Stimulated activated effector memory CD8-positive, alpha-beta T cell treated with anti-CD3 and anti-CD28 coated beads, Interleukin-12 subunit alpha, Interleukin-12 subunit beta, amount 100 ng/mL, for 72 hours (primary cell): Measurements from ENCODE around the gene BZW2.

ENCODE experiments used
- ATAC-seq: fragments of 150-1000 bp; cut with Tn5 transposase; 2 replicates; pipeline ENCODE4 v1.10.0; 2021
- DNase-seq, 2 donors: peaks; one replicate each; pipeline ENCODE4 v3.0.0; 2021 to 2022; ENCODE audit warnings: low spot score in 2 of 2
- H3K27ac Mint-ChIP-seq: one replicate; pipeline ENCODE4 v1.8.0; 2022; ENCODE audit warnings: mild to moderate bottlenecking, mixed read lengths
- H3K36me3 Mint-ChIP-seq: one replicate; pipeline ENCODE4 v1.8.0; 2022; ENCODE audit warnings: mild to moderate bottlenecking, mixed read lengths
- H3K4me1 Mint-ChIP-seq: one replicate; pipeline ENCODE4 v1.8.0; 2022; ENCODE audit warnings: mixed read lengths
- H3K4me3 Mint-ChIP-seq: one replicate; pipeline ENCODE4 v1.8.0; 2022; ENCODE audit warnings: mild to moderate bottlenecking, mixed read lengths
- H3K9me3 Mint-ChIP-seq: one replicate; pipeline ENCODE4 v1.8.0; 2022; ENCODE audit warnings: mixed read lengths

Gene BZW2

DNA sequence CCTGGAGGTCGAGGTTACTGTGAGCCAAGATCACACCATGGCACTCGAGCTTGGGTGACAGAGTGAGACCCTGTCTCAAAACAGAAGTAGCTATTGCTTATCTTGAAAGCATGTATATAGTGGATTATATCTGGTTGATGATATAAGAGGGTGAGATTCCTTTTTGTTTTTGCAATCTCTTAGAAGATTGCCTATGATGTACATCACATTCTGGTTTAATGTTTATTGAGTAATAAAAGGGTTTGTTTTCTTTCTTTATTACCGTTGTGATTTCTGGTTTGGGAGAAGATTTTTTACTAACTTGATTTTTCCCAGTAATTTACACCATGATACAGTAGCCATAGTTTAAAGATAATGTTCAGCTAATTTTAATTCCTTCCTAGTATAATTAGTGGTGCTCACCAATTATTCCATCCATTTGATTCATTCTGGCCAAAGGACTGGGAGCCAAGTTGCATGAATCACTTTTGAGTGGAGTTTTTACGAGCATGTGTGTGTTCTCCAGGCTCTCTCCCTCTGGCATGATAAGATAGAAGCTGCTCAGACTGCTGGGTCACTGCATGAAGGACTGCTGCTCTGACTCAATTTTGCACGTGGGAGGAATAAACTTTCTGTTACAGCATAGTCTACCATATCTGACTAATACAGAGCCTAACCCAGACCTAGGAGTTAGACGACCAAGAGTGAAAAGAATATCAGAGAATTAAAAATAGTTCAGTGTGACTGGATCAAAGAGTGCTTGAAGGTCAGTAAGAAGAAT is 94.1 kb downstream of the BZW2 start:
- DNase-seq (no peak), ATAC-seq (peak; percentile 99)
- H3K36me3 Mint-ChIP-seq, result no peaks in the 10 kb centered on the region
- no peaks in the 10 kb centered on the region for H3K9me3 Mint-ChIP-seq
- H3K4me3 Mint-ChIP-seq, result no peak overlapping the region
- no peak overlapping the region for H3K27ac Mint-ChIP-seq
- H3K4me1 Mint-ChIP-seq, result peaks cover 14% of the 10 kb centered on the region

DNA sequence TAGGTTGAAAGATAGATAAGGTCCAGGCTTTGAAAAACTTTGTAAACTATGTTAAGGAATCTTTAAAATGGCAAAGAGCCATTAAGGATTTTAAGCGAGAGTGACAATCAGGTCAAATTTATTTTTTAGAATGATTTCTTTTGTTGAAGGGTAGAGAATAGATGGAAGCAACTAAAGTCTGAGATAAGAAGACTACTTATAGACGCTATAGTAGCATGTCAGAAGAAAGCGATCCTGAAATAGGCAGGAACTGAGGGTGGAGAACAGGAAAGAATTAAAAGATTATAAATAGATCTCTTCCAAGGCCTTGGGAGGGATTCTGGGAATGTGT is 94.6 kb downstream of the BZW2 start:
- Mint-ChIP-seq H3K36me3 (no peaks in the 10 kb centered on the region), H3K9me3 (no peaks in the 10 kb centered on the region), H3K4me3 (no peak overlapping the region), H3K27ac (no peak overlapping the region), H3K4me1 (peaks cover 9% of the 10 kb centered on the region)
- ATAC-seq (no peak), DNase-seq (no peak)

DNA sequence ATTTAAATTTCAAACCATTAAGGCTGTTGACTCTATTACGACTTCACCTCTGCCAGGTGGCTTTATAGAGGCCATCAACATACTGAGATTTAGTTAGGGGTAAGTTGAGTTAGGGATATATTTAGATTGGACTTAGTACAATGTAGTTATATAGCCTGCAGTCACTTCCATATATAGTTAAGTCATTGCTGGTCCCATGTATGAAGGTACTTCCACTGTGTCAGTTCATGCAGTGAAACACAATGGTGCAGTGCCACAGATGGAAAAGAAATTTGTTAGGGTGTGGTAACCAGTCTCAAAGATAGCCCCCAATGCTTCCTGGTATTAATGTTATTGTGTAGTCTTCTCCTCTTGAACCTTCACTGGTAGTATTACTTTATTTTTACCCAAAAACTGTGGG is 95.0 kb downstream of the BZW2 start:
- Mint-ChIP-seq H3K4me3 (no peak overlapping the region), H3K4me1 (peaks cover 7% of the 10 kb centered on the region), H3K36me3 (no peaks in the 10 kb centered on the region), H3K9me3 (no peaks in the 10 kb centered on the region), H3K27ac (peak overlapping the region; percentile 15)
- DNase-seq (no peak), ATAC-seq (no peak)

DNA sequence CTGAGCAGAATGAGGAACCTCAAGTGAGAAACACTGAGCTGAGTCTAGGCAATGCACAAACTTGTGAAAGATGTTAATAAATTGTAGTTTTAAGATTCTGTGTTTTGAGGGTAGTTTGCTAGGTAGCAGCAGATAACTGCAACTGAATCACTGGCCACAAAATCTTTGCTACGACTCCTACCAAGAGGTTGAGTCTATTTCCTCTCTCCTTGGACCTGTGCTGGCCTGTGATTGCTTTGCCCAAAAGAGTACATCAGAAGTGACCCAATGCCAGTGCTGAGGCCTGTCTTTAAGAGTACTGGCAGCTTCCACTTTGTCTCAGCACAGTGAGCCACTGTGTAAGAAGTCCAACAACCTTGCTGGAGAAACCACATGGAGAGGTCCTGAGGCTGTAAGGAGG is 95.7 kb downstream of the BZW2 start:
- DNase-seq, result no peak
- H3K4me3 Mint-ChIP-seq, result no peak overlapping the region
- no peaks in the 10 kb centered on the region for H3K9me3 Mint-ChIP-seq
- peak overlapping the region; percentile 15 for H3K27ac Mint-ChIP-seq
- H3K4me1 Mint-ChIP-seq, result peaks cover 7% of the 10 kb centered on the region
- peak; percentile 46 for ATAC-seq
- no peaks in the 10 kb centered on the region for H3K36me3 Mint-ChIP-seq

DNA sequence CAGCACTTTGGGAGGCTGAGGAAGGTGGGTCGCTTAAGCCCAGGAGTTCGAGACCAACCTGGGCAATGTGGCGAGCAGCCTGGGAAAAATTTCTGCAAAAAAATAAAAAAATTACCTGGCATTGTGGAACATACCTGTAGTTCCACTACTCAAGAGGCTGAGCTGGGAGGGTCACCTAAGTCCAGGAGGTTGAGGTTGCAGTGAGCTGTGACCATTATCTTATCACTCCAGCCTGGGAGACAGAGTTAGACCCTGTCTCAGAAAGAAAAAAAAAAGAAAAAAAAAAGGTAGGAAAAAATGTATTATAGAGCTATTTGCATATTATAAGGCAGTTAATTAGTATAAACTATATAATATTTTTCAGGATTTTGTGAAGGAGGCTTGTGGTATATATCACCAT is 96.6 kb downstream of the BZW2 start:
- Mint-ChIP-seq H3K27ac (no peak overlapping the region), H3K9me3 (no peaks in the 10 kb centered on the region), H3K4me3 (no peak overlapping the region), H3K4me1 (peaks cover 7% of the 10 kb centered on the region), H3K36me3 (no peaks in the 10 kb centered on the region)
- DNase-seq, result no peak
- no peak for ATAC-seq

DNA sequence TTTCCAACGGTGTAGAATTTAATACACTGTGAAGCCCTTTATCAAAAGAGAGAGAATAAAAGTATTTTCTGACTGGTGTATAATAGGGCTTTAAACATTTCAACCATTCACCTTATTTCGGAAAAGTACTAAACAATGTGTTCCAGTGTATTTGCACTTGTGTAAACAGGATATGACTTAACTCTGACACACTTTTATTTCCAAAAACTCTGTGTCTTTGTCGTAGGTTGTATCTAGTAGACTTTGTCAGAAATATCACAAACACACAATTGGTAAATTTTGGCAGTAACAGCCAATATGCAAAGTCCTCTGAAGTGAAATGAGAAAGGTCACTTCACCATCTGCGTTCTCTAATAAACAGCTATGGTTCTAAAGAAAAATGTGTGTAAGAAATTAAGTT is 97.3 kb downstream of the BZW2 start:
- ATAC-seq (no peak), DNase-seq (no peak)
- Mint-ChIP-seq H3K4me3 (no peak overlapping the region), H3K36me3 (no peaks in the 10 kb centered on the region), H3K4me1 (peaks cover 7% of the 10 kb centered on the region), H3K27ac (no peak overlapping the region), H3K9me3 (no peaks in the 10 kb centered on the region)

DNA sequence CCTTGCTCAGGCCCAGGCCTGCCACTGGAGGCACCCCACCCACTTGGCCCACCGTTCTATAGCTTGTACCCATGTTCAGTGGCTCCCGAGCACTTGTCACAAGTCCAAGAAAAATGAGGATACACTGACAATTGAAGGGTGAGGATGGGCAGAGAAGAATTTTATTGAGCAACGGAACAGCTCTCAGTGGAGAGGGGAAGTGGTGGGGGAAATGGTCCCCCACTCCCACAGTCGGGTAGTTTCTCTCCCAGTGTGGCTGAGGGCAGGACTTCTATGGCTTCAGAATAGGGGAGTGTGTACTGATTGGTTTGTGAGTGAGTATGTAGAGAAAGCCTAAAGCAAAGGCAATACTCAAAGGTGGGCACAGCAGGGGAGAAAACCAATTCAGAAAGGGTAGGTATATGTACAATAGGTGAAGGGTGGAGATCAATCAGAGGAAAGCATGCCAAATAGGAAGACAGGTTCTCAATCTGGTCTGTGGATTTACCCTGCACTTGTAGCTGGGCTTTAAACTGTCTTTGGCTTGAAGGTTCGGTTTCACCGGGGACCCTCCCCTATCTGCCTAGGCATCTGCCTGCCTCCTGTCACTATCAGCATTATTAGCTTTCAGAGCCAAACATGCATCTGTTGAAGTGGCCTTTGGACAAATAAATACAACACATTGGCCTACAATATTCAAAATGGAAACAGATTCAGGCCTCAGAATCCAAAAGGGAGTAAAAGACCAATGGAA is 98.7 kb downstream of the BZW2 start:
- Mint-ChIP-seq H3K4me1 (peaks cover 7% of the 10 kb centered on the region), H3K27ac (no peak overlapping the region), H3K36me3 (no peaks in the 10 kb centered on the region), H3K9me3 (no peaks in the 10 kb centered on the region), H3K4me3 (no peak overlapping the region)
- ATAC-seq (no peak), DNase-seq (no peak)

DNA sequence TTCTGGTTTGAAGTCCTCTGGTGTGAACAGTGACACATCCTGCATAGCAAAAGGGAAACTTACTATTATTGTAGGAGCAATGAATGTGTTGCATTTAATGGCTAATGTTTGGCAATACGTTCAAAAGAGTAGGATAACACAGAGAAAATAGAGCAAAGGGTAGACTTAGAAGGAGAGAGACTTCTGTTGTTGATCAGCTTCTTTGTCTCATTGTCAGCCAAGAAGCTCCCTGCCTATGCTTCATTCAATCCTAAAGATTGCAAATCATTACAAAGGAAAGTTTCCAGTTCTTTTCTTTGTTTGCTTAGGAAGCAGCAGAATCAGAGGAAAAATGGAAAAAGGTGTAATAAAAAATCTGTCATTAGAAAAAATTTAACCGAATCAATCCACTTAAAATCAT is 99.7 kb downstream of the BZW2 start:
- Mint-ChIP-seq H3K36me3 (no peaks in the 10 kb centered on the region), H3K9me3 (no peaks in the 10 kb centered on the region), H3K4me1 (peaks cover under 1% of the 10 kb centered on the region), H3K4me3 (no peak overlapping the region), H3K27ac (no peak overlapping the region)
- ATAC-seq, result no peak
- DNase-seq, result no peak

DNA sequence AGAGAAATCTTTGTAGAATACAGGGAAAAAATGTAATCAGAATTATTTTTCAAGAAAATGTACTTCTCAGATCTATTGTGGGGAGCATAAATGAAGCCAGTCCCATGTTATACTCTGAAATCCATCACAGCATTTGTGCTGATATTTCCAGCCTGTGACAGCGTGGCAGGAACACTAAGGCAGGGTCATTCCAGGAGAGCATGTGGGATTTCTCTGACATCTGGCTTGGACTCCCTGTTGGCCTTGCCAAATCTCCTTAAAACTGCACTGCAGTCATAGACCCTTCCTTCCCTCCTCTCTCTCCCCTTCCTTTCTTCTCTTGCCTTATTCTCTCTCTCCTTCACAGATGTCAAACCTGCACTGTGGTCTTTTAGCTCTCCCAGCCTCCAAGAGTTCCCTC is 101.1 kb downstream of the BZW2 start:
- H3K27ac Mint-ChIP-seq, result no peak overlapping the region
- H3K4me1 Mint-ChIP-seq, result no peaks in the 10 kb centered on the region
- H3K36me3 Mint-ChIP-seq, result no peaks in the 10 kb centered on the region
- ATAC-seq (no peak), DNase-seq (no peak)
- H3K4me3 Mint-ChIP-seq, result no peak overlapping the region
- no peaks in the 10 kb centered on the region for H3K9me3 Mint-ChIP-seq

DNA sequence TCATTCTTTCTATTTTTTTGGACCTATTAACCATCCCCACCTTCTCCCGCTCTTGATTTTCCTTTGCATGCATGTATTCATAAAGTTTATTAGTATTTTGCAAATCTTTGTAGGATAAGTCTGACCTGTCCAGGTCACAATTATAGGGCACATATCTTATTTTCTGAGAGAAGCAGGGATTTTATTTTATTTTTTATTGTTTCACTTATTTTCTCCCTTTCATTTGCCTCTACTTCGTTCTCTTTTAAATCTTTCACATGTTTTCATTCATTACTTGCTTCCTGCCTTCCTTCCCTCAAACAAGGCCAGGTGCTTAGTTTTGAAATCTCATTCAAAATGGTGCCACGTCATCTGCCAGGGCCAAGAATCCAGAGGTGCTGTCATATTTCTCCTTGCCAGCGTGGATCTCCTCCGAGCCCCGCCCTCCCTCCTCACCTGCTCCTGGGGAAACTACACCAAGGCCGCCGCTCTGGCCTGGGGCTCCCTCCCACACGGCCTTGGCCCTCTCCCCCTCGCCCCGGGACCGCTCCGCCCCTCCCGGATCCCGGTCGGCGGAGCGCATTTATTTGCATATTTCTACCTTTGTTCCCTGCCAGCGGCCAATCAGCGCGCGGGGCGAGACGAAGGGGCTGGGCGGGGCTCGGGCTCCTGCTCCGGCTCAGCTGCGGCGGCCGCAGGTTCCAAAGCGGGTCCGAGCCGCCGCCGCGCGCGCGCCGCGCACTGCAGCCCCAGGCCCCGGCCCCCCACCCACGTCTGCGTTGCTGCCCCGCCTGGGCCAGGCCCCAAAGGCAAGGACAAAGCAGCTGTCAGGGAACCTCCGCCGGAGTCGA is 107.3 kb downstream of the BZW2 start, which contains the start of gene TSPAN13:
TSPAN13 (plus strand) TSS at position 654 of the 830 bp plus-strand sequence. CDS start 213 bp downstream, outside the sequence.
- Mint-ChIP-seq H3K4me3 (peak within 1 kb of the TSS; percentile 74), H3K9me3 (no peaks in the 10 kb centered on the region), H3K36me3 (no peaks in the 10 kb centered on the region), H3K27ac (no peak within 1 kb of the TSS), H3K4me1 (peaks cover 13% of the 10 kb centered on the region)
- DNase-seq, result peak; percentile 27 to 66
- ATAC-seq, result peak; percentile 86

DNA sequence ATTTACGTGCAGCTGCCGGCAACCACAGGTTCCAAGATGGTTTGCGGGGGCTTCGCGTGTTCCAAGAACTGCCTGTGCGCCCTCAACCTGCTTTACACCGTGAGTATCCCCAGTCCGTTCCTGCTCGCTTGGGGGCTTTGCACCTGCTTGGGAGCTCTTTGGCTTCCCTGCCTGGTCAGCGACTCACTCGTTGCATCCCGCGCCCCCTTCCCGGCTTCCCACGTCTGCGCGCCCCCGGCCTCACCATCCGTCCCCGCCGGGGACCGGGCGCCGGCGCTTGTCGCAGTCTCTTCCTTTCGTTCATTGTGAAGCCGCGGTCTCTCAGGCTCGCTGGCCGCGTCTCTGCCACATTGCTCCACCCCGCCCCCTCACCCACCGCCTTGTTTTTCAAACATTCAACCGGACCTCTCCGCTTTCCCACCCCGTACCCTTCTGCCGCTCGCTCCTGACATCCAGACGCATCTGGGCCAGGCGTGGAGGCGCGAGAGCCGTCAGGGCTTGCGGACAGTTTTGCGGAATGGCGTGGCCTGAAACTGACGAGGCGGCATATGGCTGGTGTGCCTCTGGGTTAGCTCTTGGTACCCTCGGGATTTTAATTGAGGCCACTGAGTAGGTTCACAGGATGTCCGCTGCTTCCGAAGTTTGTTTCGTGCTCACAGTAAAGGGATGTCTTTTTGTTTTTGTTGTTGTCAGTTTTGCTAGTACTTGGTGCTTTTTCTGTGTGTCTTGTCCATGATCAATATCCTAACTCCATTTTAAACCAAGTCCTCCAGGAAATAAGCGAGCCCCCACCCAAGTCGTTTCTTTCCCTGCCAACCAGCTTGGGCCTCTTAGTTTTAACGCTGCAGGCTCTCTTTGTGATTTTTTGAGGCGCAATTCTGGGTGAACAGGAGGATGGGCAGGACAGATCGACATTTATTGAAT is 108.2 kb downstream of the BZW2 start:
- ATAC-seq (peak; percentile 59), DNase-seq (peak in 1 of 2 donors; percentile 50)

DNA sequence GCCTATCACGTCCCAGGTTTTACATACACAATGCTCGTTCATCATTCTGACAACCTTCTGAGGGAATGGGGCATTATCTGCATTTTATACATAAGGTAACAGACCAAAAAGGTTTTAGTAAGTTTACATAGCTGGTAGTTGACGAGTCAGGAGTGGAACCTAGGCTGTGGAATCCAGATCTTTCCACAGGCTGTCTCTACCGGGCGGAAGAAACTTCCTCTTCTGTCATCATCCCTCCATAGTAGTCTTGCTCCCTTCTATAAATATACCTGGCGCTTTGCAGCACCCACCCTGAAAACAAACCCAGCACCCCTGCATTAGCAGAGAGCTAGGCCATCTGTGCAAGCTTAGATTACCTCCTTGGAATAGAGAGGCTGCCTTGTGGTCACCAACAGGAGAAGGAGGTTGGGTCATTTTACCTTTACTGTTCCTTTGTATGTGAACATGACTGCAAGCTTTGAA is 108.9 kb downstream of the BZW2 start:
- H3K36me3 Mint-ChIP-seq, result no peaks in the 10 kb centered on the region
- no peaks in the 10 kb centered on the region for H3K9me3 Mint-ChIP-seq
- H3K27ac Mint-ChIP-seq, result no peak overlapping the region
- peak overlapping the region; percentile 74 for H3K4me3 Mint-ChIP-seq
- ATAC-seq, result no peak
- DNase-seq, result no peak
- peaks cover 13% of the 10 kb centered on the region for H3K4me1 Mint-ChIP-seq

More for the DNA sequence above, 108.2 kb downstream of the BZW2 start:
- Mint-ChIP-seq H3K9me3 (no peaks in the 10 kb centered on the region), H3K27ac (no peak overlapping the region), H3K4me1 (peaks cover 13% of the 10 kb centered on the region), H3K36me3 (no peaks in the 10 kb centered on the region), H3K4me3 (peak overlapping the region; percentile 74)

DNA sequence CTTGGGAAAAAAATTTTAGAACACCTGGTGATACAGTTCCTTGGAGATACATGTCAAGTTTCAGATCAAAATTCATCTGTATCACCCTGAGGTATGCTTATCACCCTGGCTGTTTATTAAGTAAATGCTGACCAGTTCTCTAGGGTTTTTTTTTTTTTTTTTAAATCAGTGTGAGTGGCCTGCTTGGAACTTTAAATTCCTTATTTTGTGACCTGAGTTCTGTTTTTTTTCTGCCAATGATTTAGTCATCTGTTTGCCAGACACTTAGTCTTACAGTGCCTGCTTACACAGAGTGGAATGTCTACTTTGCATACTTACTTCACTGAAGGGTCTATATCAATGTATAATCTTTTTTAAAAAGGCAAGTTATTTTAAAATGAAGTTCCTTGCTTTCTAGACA is 109.4 kb downstream of the BZW2 start:
- Mint-ChIP-seq H3K4me1 (peaks cover 13% of the 10 kb centered on the region), H3K9me3 (no peaks in the 10 kb centered on the region), H3K27ac (no peak overlapping the region)

More for the DNA sequence above, 109.4 kb downstream of the BZW2 start:
- DNase-seq (no peak), ATAC-seq (no peak)
- H3K36me3 Mint-ChIP-seq, result no peaks in the 10 kb centered on the region
- H3K4me3 Mint-ChIP-seq, result peak overlapping the region; percentile 74
